Activated T-cell treated with anti-CD3 and anti-CD28 coated beads, Interleukin-2, amount 50 U/mL, for 24 hours (primary cell): ENCODE data around the gene TMEM61.

ENCODE experiments used
- DNase-seq: peaks from one replicate; pipeline ENCODE4 v3.0.0-alpha.2; 2020
- H3K27ac Mint-ChIP-seq: 2 replicates; pipeline ENCODE4 v1.8.0; 2020; ENCODE audit warnings: mild to moderate bottlenecking, mixed read lengths
- H3K27me3 Mint-ChIP-seq: 2 replicates; pipeline ENCODE4 v1.8.0; 2020; ENCODE audit warnings: mixed read lengths
- H3K36me3 Mint-ChIP-seq: 2 replicates; pipeline ENCODE4 v1.8.0; 2020; ENCODE audit warnings: low read depth, mixed read lengths
- H3K4me1 Mint-ChIP-seq: 2 replicates; pipeline ENCODE4 v1.8.0; 2020; ENCODE audit warnings: low read depth, mixed read lengths
- H3K4me3 Mint-ChIP-seq: 2 replicates; pipeline ENCODE4 v1.8.0; 2020; ENCODE audit warnings: mild to moderate bottlenecking, moderate library complexity, mixed read lengths
- H3K9me3 Mint-ChIP-seq: 2 replicates; pipeline ENCODE4 v1.8.0; 2020; ENCODE audit warnings: mixed read lengths

The TMEM61 gene

GRCh38 chr1:54986025-54986424 is 5.6 kb downstream of the TMEM61 start:
- Mint-ChIP-seq H3K27ac (no peak overlapping the region), H3K9me3 (no peaks in the 10 kb centered on the region), H3K27me3 (peaks cover 25% of the 10 kb centered on the region)

GRCh38 chr1:54986533-54986932 is 6.1 kb downstream of the TMEM61 start:
- H3K9me3 Mint-ChIP-seq, result no peaks in the 10 kb centered on the region
- no peak for DNase-seq
- no peaks in the 10 kb centered on the region for H3K36me3 Mint-ChIP-seq
- H3K27ac Mint-ChIP-seq, result no peak overlapping the region
- H3K4me3 Mint-ChIP-seq, result no peak overlapping the region
- H3K27me3 Mint-ChIP-seq, result peaks cover 20% of the 10 kb centered on the region
- no peaks in the 10 kb centered on the region for H3K4me1 Mint-ChIP-seq

More at GRCh38 chr1:54986025-54986424, 5.6 kb downstream of the TMEM61 start:
- no peaks in the 10 kb centered on the region for H3K36me3 Mint-ChIP-seq
- no peak overlapping the region for H3K4me3 Mint-ChIP-seq
- no peaks in the 10 kb centered on the region for H3K4me1 Mint-ChIP-seq
- no peak for DNase-seq

- DNase-seq, result no peak
- H3K36me3 Mint-ChIP-seq, result no peaks in the 10 kb centered on the region
- H3K4me1 Mint-ChIP-seq, result no peaks in the 10 kb centered on the region
- H3K27ac Mint-ChIP-seq, result no peak overlapping the region
- no peak overlapping the region for H3K4me3 Mint-ChIP-seq
- no peaks in the 10 kb centered on the region for H3K9me3 Mint-ChIP-seq
- H3K27me3 Mint-ChIP-seq, result peaks cover 12% of the 10 kb centered on the region
These were observed 7.0 kb downstream of the TMEM61 start for GRCh38 chr1:54987427-54987826.

- H3K4me3 Mint-ChIP-seq, result no peak overlapping the region
- H3K4me1 Mint-ChIP-seq, result no peaks in the 10 kb centered on the region
- no peaks in the 10 kb centered on the region for H3K9me3 Mint-ChIP-seq
- no peak for DNase-seq
- H3K27me3 Mint-ChIP-seq, result peaks cover 9% of the 10 kb centered on the region
- H3K36me3 Mint-ChIP-seq, result no peaks in the 10 kb centered on the region
- no peak overlapping the region for H3K27ac Mint-ChIP-seq
These were observed 7.7 kb downstream of the TMEM61 start for GRCh38 chr1:54987919-54988705.

- no peaks in the 10 kb centered on the region for H3K36me3 Mint-ChIP-seq
- no peaks in the 10 kb centered on the region for H3K9me3 Mint-ChIP-seq
- H3K4me1 Mint-ChIP-seq, result no peaks in the 10 kb centered on the region
- no peak overlapping the region for H3K27ac Mint-ChIP-seq
- peaks cover 2% of the 10 kb centered on the region for H3K27me3 Mint-ChIP-seq
- DNase-seq, result no peak
- no peak overlapping the region for H3K4me3 Mint-ChIP-seq
These were observed 8.5 kb downstream of the TMEM61 start for GRCh38 chr1:54988975-54989374.

GRCh38 chr1:54989473-54989872 is 9.0 kb downstream of the TMEM61 start:
- Mint-ChIP-seq H3K4me1 (no peaks in the 10 kb centered on the region), H3K27me3 (peaks cover 3% of the 10 kb centered on the region), H3K9me3 (no peaks in the 10 kb centered on the region), H3K27ac (no peak overlapping the region), H3K4me3 (no peak overlapping the region), H3K36me3 (no peaks in the 10 kb centered on the region)
- DNase-seq, result no peak

DNA sequence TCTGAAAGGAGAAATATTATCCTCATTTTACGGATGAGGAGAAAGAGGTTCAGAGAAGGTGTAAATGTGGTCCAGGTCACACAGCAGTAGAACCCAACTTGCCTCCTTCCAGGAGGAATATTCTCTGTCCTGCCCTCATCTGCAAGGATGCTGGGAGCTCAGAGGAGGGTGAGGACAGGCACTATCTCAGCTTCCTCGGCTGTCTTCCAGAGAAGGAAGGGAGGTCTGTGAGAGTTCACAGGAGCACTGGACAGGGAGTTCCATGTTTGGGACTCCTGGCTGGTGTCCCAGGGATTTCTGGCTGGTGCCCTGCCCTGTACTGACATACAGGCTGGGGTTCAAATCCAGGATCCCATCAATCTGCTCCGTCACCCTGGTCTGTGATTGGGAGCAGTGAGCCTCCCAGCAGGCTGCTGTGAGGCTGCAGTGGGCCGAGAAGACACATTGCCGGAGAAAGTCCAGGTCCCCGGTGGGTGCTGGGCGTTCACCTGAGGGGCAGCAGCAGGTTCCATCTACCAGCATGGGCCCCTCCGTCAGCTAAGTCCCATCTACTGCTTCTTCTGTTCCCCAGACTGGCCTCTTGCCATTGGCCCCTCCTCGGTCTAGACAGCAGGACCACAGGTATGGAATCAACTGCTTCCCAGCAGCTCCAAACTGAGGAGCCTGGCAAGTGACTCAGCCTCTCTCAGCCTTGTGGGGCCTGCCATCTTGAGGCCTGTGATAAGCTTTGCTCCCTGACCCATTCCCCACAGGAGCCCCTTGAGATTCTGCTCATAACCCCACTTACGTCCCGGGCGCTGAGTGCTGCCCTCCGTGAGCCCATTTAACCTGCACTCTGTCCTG is 9.8 kb downstream of the TMEM61 start:
- Mint-ChIP-seq H3K27me3 (peaks cover 7% of the 10 kb centered on the region), H3K36me3 (no peaks in the 10 kb centered on the region), H3K4me1 (peaks cover 1% of the 10 kb centered on the region), H3K27ac (no peak overlapping the region), H3K9me3 (no peaks in the 10 kb centered on the region), H3K4me3 (no peak overlapping the region)
- DNase-seq, result no peak

DNA sequence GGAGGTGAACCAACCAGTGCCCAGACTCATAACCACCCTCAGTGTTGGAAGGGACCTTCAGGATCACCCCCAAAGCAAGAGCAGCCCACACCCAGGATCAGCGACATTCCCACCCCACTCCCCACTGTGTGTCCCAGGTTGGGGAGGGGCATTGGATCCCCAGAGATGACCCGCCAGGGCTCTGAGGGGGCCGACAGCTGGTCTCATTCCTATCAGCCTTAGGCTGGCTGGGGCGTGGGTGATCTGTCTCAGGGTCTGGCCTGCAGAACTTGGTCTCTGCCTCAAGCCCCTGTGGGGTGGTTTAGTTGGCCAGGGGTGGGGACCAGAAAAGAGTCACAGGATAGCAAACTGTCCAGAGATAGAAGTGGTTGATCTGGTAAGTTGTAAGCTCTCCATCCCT is 10.5 kb downstream of the TMEM61 start:
- Mint-ChIP-seq H3K4me1 (peaks cover 9% of the 10 kb centered on the region), H3K9me3 (no peaks in the 10 kb centered on the region), H3K4me3 (no peak overlapping the region), H3K27me3 (peaks cover 15% of the 10 kb centered on the region), H3K27ac (no peak overlapping the region), H3K36me3 (no peaks in the 10 kb centered on the region)
- DNase-seq, result no peak

GRCh38 chr1:54991939-54992338 is 11.5 kb downstream of the TMEM61 start:
- Mint-ChIP-seq H3K36me3 (no peaks in the 10 kb centered on the region), H3K4me3 (no peak overlapping the region), H3K27me3 (peaks cover 25% of the 10 kb centered on the region), H3K9me3 (no peaks in the 10 kb centered on the region), H3K4me1 (peaks cover 19% of the 10 kb centered on the region), H3K27ac (no peak overlapping the region)
- DNase-seq, result no peak

- Mint-ChIP-seq H3K4me3 (no peak overlapping the region), H3K4me1 (peaks cover 23% of the 10 kb centered on the region), H3K27ac (no peak overlapping the region), H3K27me3 (peaks cover 35% of the 10 kb centered on the region), H3K36me3 (no peaks in the 10 kb centered on the region), H3K9me3 (no peaks in the 10 kb centered on the region)
- DNase-seq, result no peak
These were observed 12.7 kb downstream of the TMEM61 start for GRCh38 chr1:54993140-54993539.

DNA sequence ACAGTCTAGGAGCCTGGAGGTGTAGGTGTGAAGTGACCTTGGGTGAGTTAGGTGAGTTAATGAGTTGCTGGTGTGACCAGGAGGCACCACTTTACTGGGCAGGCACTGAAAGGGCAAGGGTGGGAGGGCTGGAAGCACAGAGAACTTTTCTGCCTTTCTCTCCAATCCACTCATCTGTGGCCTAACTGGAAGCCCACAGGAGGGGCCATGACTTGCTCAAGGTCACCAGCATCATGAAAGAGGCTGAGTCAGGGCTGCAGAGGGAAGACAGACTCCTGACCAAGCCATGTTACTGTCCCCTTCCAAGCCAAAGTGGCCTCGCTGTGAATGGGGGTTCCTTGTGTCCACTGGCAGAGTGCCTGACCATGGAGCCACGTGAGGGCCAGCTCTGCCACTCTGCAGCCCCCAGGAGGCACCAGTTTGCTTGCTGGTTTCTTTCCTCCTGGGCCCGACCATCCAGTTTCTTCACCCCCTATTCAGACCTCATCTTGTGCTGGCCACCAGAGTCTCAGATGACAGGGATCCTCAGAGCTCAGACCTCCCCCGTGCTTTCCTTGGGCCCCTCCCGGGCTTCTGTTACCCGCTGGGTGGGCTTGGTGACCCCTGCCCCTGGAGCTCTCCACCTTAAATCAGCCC is 14.0 kb downstream of the TMEM61 start:
- H3K9me3 Mint-ChIP-seq, result no peaks in the 10 kb centered on the region
- peaks cover 45% of the 10 kb centered on the region for H3K27me3 Mint-ChIP-seq
- H3K4me3 Mint-ChIP-seq, result no peak overlapping the region
- no peak for DNase-seq
- H3K27ac Mint-ChIP-seq, result no peak overlapping the region
- no peaks in the 10 kb centered on the region for H3K36me3 Mint-ChIP-seq
- peaks cover 23% of the 10 kb centered on the region for H3K4me1 Mint-ChIP-seq

DNA sequence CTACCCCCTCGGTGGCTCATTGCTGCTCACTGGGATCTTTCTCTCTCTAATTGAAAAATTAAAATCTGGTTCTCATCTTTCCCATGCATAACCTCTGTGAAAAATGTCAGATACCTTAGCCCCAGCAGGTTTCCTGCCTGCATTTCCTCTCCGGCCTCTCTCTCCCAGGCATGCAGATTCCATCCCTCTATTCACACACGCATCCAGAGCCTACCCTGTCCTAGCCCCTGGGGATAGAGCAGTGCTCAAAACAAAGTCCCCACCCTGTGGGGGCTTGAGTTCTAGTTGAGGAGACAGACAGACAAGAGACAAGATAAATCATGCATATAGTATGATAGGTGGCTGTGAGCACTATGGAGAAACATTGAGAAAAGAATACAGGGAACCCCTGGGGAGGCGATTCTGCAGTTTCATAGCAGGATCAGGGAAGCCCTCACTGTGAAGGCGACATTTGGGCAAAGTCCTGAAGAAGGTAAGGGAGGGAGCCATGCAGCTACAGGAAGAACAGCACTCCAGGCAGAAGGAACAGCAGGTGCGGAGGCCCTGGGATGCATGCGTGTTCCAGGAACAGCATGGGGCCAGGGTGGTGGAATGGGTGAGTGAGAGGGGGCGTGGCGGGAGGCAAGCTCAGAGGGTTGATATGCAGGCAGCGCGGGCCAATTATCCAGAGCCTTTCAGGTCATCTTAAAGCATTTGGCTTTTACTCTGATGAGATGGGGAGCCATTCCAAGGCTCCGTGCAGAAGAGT is 14.8 kb downstream of the TMEM61 start:
- H3K4me1 Mint-ChIP-seq, result peaks cover 23% of the 10 kb centered on the region
- DNase-seq, result no peak
- no peaks in the 10 kb centered on the region for H3K9me3 Mint-ChIP-seq
- H3K27me3 Mint-ChIP-seq, result peaks cover 48% of the 10 kb centered on the region
- H3K36me3 Mint-ChIP-seq, result no peaks in the 10 kb centered on the region
- no peak overlapping the region for H3K4me3 Mint-ChIP-seq
- no peak overlapping the region for H3K27ac Mint-ChIP-seq

GRCh38 chr1:54995835-54996234 is 15.4 kb downstream of the TMEM61 start:
- peaks cover 23% of the 10 kb centered on the region for H3K4me1 Mint-ChIP-seq
- no peak overlapping the region for H3K27ac Mint-ChIP-seq
- no peaks in the 10 kb centered on the region for H3K9me3 Mint-ChIP-seq
- no peaks in the 10 kb centered on the region for H3K36me3 Mint-ChIP-seq
- DNase-seq, result peak; percentile 45
- H3K4me3 Mint-ChIP-seq, result peak overlapping the region; percentile 34
- H3K27me3 Mint-ChIP-seq, result peaks cover 48% of the 10 kb centered on the region

DNA sequence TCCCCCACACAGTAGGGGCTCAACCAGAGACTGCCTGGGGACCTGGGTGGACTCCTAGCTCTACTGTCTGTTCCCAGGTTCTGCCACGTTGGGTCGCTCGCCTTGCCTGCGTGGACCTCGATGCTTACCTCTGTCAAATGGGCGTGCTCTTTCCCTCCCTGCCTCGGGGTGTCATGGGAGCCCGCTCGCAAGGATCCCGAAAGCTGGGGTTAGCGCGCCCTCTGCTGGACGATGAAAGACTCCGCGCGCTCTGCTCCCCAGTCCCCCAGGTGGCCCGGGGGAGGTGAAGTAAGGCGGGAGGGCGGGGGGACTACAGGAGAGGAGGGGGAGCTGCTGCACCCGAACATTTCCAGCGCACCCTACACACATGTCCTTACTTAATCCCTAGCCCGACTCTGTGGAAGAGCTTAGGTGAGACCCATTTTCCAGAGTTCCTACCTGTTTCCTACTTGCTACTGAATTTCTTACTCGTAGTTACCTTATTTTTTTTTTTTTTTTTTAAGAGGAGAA is 16.0 kb downstream of the TMEM61 start:
- peak overlapping the region; percentile 34 for H3K4me3 Mint-ChIP-seq

More for the DNA sequence above, 16.0 kb downstream of the TMEM61 start:
- Mint-ChIP-seq H3K4me1 (peaks cover 23% of the 10 kb centered on the region), H3K36me3 (no peaks in the 10 kb centered on the region), H3K27me3 (peaks cover 48% of the 10 kb centered on the region), H3K27ac (peak overlapping the region; percentile 17), H3K9me3 (no peaks in the 10 kb centered on the region)
- peak; percentile 88 for DNase-seq
